ENCODE measurements around the gene ZNF304.
"Not testable (repeated sequence)": the region's sequence is repeated elsewhere in the genome, so short reads cannot be mapped to it uniquely, and the experiment has no call there.

The ZNF304 gene

GRCh38 chr19:57362997-57363687 lies 12.1 kb downstream of the ZNF304 start, which contains the start of the genes TRAPPC2B and ZNF547:
Gene TRAPPC2B, plus strand, starts transcription at chr19:57363551. Its CDS starts 1,283 bp downstream, at chr19:57364834.
Gene ZNF547, plus strand, starts transcription at chr19:57363551. Its CDS starts 5,005 bp downstream, at chr19:57368556.
- DNase-seq, result peak; percentile 98

DNA sequence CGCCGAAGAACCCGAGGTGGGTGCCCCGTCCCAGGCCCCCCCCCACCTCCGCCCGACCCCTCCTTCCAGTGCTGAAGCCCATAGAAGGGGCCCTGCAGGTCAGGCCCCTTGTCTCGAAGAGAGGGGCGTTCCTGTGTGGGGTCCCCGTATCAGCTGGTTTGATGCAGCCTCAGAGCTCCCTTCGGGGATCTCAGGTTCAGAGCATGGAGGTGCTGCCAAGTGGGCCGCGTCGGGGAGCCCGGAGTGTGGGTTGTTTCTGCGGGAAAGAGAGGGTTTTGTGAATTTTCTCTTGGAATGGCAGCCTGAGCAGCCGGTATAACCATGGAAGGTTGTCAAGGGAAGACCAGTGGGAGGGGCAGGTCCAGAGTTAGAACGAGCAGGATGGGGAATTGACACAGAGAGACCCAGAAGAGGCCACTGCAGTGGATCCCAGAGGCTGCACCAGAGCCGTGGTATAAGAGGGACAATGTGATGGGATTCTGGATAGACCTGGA lies 12.7 kb downstream of the ZNF304 start:
- no peak for DNase-seq

DNA sequence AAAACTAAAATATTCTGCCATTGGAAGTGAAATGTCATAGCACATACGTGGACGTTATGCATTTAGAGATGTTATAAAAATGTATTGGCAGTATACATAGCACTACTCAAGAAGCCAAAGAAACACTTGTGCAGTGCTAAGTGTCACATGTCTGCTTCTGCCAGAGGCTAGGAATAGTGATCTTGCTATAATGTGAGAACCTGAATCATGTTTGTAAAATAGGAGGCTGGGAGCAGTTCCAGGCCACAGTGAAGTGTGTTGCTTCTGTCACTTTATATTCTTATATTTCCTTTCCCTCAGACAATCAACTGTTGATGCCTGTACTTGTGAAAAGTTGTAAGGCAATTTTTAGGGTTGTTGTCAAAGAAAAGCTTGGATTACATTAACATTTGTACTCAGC lies 15.7 kb downstream of the ZNF304 start:
- DNase-seq, result no peak

GRCh38 chr19:57374179-57374578 lies 23.1 kb downstream of the ZNF304 start:
- no peak for DNase-seq

GRCh38 chr19:57374647-57375046 lies 23.6 kb downstream of the ZNF304 start:
- DNase-seq, result not testable (repeated sequence)

GRCh38 chr19:57376151-57376550 lies 25.1 kb downstream of the ZNF304 start:
- no peak for DNase-seq

GRCh38 chr19:57377498-57378146 lies 26.6 kb downstream of the ZNF304 start:
- DNase-seq, result no peak

DNA sequence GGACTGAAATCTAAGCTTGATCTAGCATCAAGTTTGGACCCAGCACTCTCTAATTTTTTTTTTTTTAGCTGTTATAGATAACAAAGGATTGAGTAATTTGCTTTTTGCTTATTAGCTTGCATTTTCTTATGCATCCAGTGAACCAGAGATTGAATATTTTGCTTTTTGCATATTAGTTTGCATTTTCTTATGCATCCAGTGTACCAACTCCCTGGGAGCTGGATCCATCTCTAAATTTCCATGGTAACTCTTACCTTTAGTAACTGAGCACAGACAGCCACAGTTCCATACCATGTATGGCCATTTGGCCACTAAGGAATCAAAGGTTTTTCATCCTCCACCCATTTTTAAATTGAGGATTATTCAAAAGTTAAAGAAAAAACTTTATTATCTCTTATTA lies 29.9 kb downstream of the ZNF304 start:
- no peak for DNase-seq

GRCh38 chr19:57382806-57383488 lies 31.9 kb downstream of the ZNF304 start:
- no peak for DNase-seq

DNA sequence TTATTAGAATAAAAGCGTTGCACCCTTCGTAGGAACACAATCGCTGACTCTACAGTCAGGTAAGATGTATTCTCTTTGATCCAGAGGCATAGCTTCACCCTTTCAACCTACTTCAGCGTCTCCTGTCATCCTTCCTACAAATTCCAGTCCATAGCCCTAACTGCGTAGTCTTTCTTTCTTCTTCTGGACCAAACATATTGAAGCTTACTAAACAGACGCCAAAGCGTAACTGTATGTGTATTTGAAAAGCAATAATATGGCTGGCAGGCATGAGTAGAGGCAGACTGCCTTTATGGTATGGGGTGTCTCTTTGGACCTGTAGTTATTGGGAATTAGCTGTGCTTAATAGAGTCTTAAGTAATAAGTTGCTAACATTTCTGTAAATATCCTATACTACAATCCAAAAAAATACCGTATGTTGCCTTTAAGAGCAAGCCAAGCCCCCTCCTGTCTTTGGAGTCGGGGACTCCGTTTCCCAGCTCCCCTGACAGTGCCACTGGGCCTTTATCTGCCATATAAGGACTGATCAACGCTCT lies 38.2 kb downstream of the ZNF304 start:
- no peak for DNase-seq

- DNase-seq, result peak; percentile 98
These were observed 38.9 kb downstream of the ZNF304 start, which contains the start of gene ZNF548 for GRCh38 chr19:57389730-57390598. Gene ZNF548, plus strand, starts transcription at chr19:57389854. Its CDS starts 246 bp downstream, at chr19:57390100.

DNA sequence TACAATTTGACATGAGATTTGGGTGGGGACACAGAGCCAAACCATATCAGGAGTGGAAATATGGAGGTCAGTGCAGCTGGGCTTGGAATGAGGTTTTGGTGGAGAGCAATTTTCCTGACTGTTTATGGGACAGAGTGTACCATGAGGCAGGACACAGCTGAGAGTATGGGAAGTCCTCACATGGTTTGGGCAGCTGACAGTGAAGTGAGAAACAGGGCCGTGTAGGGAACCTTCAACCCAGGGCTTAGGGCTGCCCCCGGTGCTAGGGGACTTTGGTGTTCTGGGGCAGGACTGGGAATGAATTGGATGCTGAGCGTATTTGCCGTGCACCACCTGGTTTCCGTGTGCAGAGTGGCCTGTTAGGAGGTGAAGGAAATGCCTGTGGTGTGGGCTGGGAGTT lies 44.6 kb downstream of the ZNF304 start:
- DNase-seq, result no peak

DNA sequence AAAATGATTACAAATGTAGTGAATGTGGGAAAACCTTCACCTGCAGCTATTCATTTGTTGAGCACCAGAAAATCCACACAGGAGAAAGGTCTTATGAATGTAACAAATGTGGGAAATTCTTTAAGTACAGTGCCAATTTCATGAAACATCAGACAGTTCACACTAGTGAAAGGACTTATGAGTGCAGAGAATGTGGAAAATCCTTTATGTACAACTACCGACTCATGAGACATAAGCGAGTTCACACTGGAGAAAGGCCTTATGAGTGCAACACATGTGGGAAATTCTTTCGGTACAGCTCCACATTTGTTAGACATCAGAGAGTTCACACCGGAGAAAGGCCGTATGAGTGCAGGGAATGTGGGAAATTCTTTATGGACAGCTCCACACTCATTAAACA lies 47.8 kb downstream of the ZNF304 start:
- no peak for DNase-seq

GRCh38 chr19:57403737-57404563 lies 52.9 kb downstream of the ZNF304 start:
- DNase-seq, result no peak

GRCh38 chr19:57406516-57407123 lies 55.5 kb downstream of the ZNF304 start:
- peak; percentile 84 for DNase-seq
